Ovary (tissue), 9 donors: ENCODE measurements around the gene CDIPT. TPM values are rescaled to one million over a fixed set of nuclear protein-coding genes. Genes with fewer than 3 reads are reported as not detected.
A peak's percentile ranks its signal among the peaks of the same experiment; 100 is the strongest.

Experiments
- DNase-seq, 5 donors: peaks; one replicate each; pipeline ENCODE4 v3.0.0-alpha.2; 2019 to 2020
- H3K27ac ChIP-seq, 2 donors: fragments of 200-600 bp; one replicate each; pipeline versions ENCODE4 v1.5.1 to v1.8.0; 2019 to 2022
- H3K27me3 ChIP-seq: fragments of 200-600 bp; one replicate; pipeline ENCODE4 v1.8.0; 2022
- H3K36me3 ChIP-seq: fragments of 200-600 bp; sonication (generic); one replicate; pipeline ENCODE4 v1.5.1; 2019
- H3K4me1 ChIP-seq: one replicate; pipeline ENCODE4 v1.8.1; 2013; ENCODE audit warnings: mild to moderate bottlenecking, moderate library complexity; ENCODE audit not compliant: insufficient read depth
- H3K4me3 ChIP-seq: fragments of 200-600 bp; sonication (generic); one replicate; pipeline ENCODE4 v1.5.1; 2017
- H3K9me3 ChIP-seq, 2 donors: fragments of 200-600 bp in 1 of 2; sonication (generic) in 1 of 2; one replicate each; pipeline versions ENCODE4 v1.5.1 to v1.8.1; 2013 to 2019; ENCODE audit warnings: mild to moderate bottlenecking in 1 of 2, moderate library complexity in 1 of 2
- CTCF ChIP-seq, 3 donors: fragments of 450-650 bp in 2 of 3; fragments of 200-600 bp in 1 of 3; IDR thresholded peaks; one replicate each; pipeline versions ENCODE4 v1.5.1 to v1.8.0; 2016 to 2022; ENCODE audit warnings: antibody characterized with exemption in 3 of 3, mild to moderate bottlenecking in 1 of 3
- EP300 ChIP-seq: sonication (generic); formaldehyde crosslinking; IDR thresholded peaks from one replicate; pipeline ENCODE4 v1.6.1; 2017; ENCODE audit warnings: antibody characterized with exemption
- POLR2A ChIP-seq: fragments of 450-650 bp; IDR thresholded peaks from one replicate; pipeline ENCODE4 v1.6.1; 2017; ENCODE audit warnings: antibody characterized with exemption, mild to moderate bottlenecking, moderate library complexity
- WGBS, 3 donors: extraction: QIAGEN DNeasy Blood & Tissue Kit in 1 of 3; methylation state at CpG; one replicate each; pipeline versions ENCODE4 v1.1.5 to v1.1.7; 2013 to 2017; 5-methylcytosine and 5-hydroxymethylcytosine counted together
- intact Hi-C, 4 donors: fragments of 100-400 bp; cut with DNase I; formaldehyde crosslinking; loops; one replicate each; pipeline versions ENCODE4 v1.11.0 to v1.15.1; 2022 to 2023
- polyA plus RNA-seq, 2 donors: library from polyadenylated mRNA; stranded (reverse); fragments of 200-250 nt in 1 of 2; fragments of 350-450 nt in 1 of 2; fragmentation: Illumina TruSeq in 1 of 2; extraction: RNeasy Lipid Tissue Mini Kit (QIAGEN cat#74804) in 1 of 2; gene quantifications; one replicate each; pipeline ENCODE4 v1.2.3, GENCODE V29; 2013 to 2014
- total RNA-seq, 7 donors: library from RNA; depleted of rRNA in 2 of 7; stranded (reverse); fragments of >200 nt in 2 of 7; fragmentation: NEBNext Ultra II Directional in 3 of 7; extraction: Animal tissue kit (Norgen Biotek cat#: 25700) in 3 of 7; gene quantifications; one replicate each; pipeline versions ENCODE4 v1.1.0 to v1.2.4, GENCODE V29; 2016 to 2023
- donor health status: DM: no; HTN: no; CAD: no; lungs with moderate emphysema.
- donor health status: DM: no; HTN: no; CAD: no.
- donor health status: Bipolar disorder and iron deficiency.
- donor health status: DM: yes; HTN: yes; CAD: no.
- donor health status: DM: no; HTN: no; CAD: no.
- donor health status: DM: yes; HTN: yes; CAD: no.

CDIPT gene
- total and polyA plus RNA-seq, 9 donors, result 47.6 to 145 (median 110) TPM

GRCh38 chr16:29852654-29853053 is 10.4 kb downstream of the CDIPT start:
- no peaks in the 10 kb centered on the region for H3K36me3 ChIP-seq
- no peaks in the 10 kb centered on the region for H3K9me3 ChIP-seq
- H3K27me3 ChIP-seq, result no peaks in the 10 kb centered on the region
- H3K4me3 ChIP-seq, result no peak overlapping the region
- intact Hi-C loops, result loop anchor here in 1 of 4 donors (5.0 kb wide), 1 partner anchor 40 kb away; the partner anchor contains the start of gene PRRT2
- DNase-seq, result no peak
- 17 to 31% (median 27%) methylated on average over 7 of the region's 7 CpGs for WGBS, 3 donors
- H3K27ac ChIP-seq, result peak overlapping the region in 1 of 2 donors; percentile 37
- H3K4me1 ChIP-seq, result peaks cover 5% of the 10 kb centered on the region
- TF ChIP-seq POLR2A (no peak), EP300 (no peak), CTCF (IDR thresholded peaks at IDR 0.05) (no peak)

- DNase-seq, result no peak
- no peaks in the 10 kb centered on the region for H3K36me3 ChIP-seq
- WGBS, 3 donors, result 87 to 94% (median 91%) methylated on average over 3 of the region's 3 CpGs
- TF ChIP-seq POLR2A (no peak), EP300 (no peak), CTCF (IDR thresholded peaks at IDR 0.05) (no peak)
- no peak overlapping the region for H3K4me3 ChIP-seq
- H3K27ac ChIP-seq, result no peak overlapping the region
- intact Hi-C loops, result loop anchor here in 1 of 4 donors (5.0 kb wide), 1 partner anchor 39 kb away; the partner anchor contains the start of gene PRRT2
- no peaks in the 10 kb centered on the region for H3K27me3 ChIP-seq
- no peaks in the 10 kb centered on the region for H3K9me3 ChIP-seq
- peaks cover 5% of the 10 kb centered on the region for H3K4me1 ChIP-seq
These were observed 12.0 kb downstream of the CDIPT start for GRCh38 chr16:29850998-29851397.

- H3K4me1 ChIP-seq, result peaks cover 5% of the 10 kb centered on the region
- intact Hi-C loops, result loop anchor here in 2 of 4 donors (2.0 to 5.0 kb wide), 2 partner anchors 37 to 43 kb away; partner anchors contain the start of genes MAZ (in 1 of the 2) and PRRT2 (in 1 of the 2)
These were observed 13.5 kb downstream of the CDIPT start for GRCh38 chr16:29849505-29849904.

More at GRCh38 chr16:29849505-29849904, 13.5 kb downstream of the CDIPT start:
- TF ChIP-seq CTCF (IDR thresholded peaks at IDR 0.05), result no peak
- TF ChIP-seq POLR2A, result no peak
- TF ChIP-seq EP300, result no peak
- Histone ChIP-seq H3K36me3 (no peaks in the 10 kb centered on the region), H3K4me3 (no peak overlapping the region), H3K27me3 (no peaks in the 10 kb centered on the region), H3K27ac (peak overlapping the region in 1 of 2 donors; percentile 64), H3K9me3 (no peaks in the 10 kb centered on the region)
- peak in 1 of 5 donors; percentile 50 for DNase-seq
- 11 to 21% (median 17%) methylated on average over 5 of the region's 5 CpGs for WGBS, 3 donors
